Measurements from ENCODE around the gene PLAAT5. TPM values are rescaled to one million over a fixed set of nuclear protein-coding genes. Genes with fewer than 3 reads are reported as not detected.
"Not testable (repeated sequence)": the region's sequence is repeated elsewhere in the genome, so short reads cannot be mapped to it uniquely, and the experiment has no call there.

PLAAT5 gene
- polyA plus RNA-seq, 1 experiment = not detected

DNA sequence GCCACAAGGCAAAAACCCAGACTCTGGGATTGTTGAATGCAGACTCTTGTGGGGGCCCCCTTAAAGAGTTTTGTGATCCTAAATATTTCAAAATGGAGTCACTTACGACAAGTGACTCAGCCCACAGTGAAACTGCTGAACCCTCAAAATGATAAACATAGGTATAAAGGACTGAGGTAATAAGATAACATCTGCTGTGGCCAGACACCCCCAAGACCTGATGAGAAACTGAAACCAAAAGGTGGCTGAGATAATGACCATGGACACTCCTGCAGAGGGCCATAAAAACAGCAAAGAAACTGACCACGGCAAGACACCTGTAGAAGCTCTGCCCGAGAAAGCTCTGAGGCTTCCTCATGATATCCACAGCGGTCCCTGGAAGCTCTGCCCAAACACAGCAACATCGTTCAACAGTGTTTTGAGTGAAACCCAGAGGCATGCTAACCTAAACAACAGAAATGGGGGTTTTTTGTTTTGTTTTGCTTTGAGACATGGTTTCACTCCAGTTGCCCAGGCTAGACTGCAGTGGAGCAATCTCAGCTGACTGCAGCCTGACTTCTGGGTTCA is 44.0 kb upstream of the PLAAT5 start:
- no peak overlapping the region for H3K27ac ChIP-seq (ENCODE audit: low read depth, low read length)
- CTCF ChIA-PET = no interaction called here
- H3K4me3 ChIP-seq (ENCODE audit: low read depth, low read length) = no peak overlapping the region
- H3K27me3 ChIP-seq (ENCODE audit: control insufficient read depth, insufficient read depth, low read length) = peaks cover 8% of the 10 kb centered on the region
- DNase-seq (ENCODE audit: low read depth, low spot score) = no peak
- POLR2A ChIA-PET = no interaction called here
- H3K9me3 ChIP-seq (ENCODE audit: control insufficient read depth, insufficient read depth, low read length) = no peaks in the 10 kb centered on the region
- TF ChIP-seq, protein P1, sequence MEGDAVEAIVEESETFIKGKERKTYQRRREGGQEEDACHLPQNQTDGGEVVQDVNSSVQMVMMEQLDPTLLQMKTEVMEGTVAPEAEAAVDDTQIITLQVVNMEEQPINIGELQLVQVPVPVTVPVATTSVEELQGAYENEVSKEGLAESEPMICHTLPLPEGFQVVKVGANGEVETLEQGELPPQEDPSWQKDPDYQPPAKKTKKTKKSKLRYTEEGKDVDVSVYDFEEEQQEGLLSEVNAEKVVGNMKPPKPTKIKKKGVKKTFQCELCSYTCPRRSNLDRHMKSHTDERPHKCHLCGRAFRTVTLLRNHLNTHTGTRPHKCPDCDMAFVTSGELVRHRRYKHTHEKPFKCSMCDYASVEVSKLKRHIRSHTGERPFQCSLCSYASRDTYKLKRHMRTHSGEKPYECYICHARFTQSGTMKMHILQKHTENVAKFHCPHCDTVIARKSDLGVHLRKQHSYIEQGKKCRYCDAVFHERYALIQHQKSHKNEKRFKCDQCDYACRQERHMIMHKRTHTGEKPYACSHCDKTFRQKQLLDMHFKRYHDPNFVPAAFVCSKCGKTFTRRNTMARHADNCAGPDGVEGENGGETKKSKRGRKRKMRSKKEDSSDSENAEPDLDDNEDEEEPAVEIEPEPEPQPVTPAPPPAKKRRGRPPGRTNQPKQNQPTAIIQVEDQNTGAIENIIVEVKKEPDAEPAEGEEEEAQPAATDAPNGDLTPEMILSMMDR (IDR thresholded peaks at IDR 0.05; ENCODE audit: low read depth, low read length) = no peak

GRCh38 chr11:63534076-63534475 is 43.1 kb upstream of the PLAAT5 start:
- H3K4me3 ChIP-seq (ENCODE audit: low read depth, low read length) = no peak overlapping the region
- CTCF ChIA-PET = interaction anchor here (0.6 kb wide), 1 partner anchor 431 kb away, joined by 3 read pairs; no protein-coding TSS in a partner anchor
- H3K9me3 ChIP-seq (ENCODE audit: control insufficient read depth, insufficient read depth, low read length) = no peaks in the 10 kb centered on the region
- DNase-seq (ENCODE audit: low read depth, low spot score) = no peak
- TF ChIP-seq, protein P1 (IDR thresholded peaks at IDR 0.05; ENCODE audit: low read depth, low read length) = no peak
- H3K27ac ChIP-seq (ENCODE audit: low read depth, low read length) = no peak overlapping the region
- POLR2A ChIA-PET = no interaction called here
- H3K27me3 ChIP-seq (ENCODE audit: control insufficient read depth, insufficient read depth, low read length) = peaks cover 8% of the 10 kb centered on the region

- Histone ChIP-seq H3K27me3 (ENCODE audit: control insufficient read depth, insufficient read depth, low read length) (peaks cover 8% of the 10 kb centered on the region), H3K27ac (ENCODE audit: low read depth, low read length) (no peak overlapping the region), H3K9me3 (ENCODE audit: control insufficient read depth, insufficient read depth, low read length) (no peaks in the 10 kb centered on the region), H3K4me3 (ENCODE audit: low read depth, low read length) (no peak overlapping the region)
- CTCF ChIA-PET = no interaction called here
- TF ChIP-seq, protein P1 (IDR thresholded peaks at IDR 0.05; ENCODE audit: low read depth, low read length) = no peak
- POLR2A ChIA-PET = no interaction called here
- DNase-seq (ENCODE audit: low read depth, low spot score) = no peak
Observed at GRCh38 chr11:63532799-63533475, 42.0 kb upstream of the PLAAT5 start.

- ChIA-PET CTCF (no interaction called here), POLR2A (no interaction called here)
- TF ChIP-seq, protein P1 (IDR thresholded peaks at IDR 0.05; ENCODE audit: low read depth, low read length) = no peak
- Histone ChIP-seq H3K4me3 (ENCODE audit: low read depth, low read length) (no peak overlapping the region), H3K27ac (ENCODE audit: low read depth, low read length) (no peak overlapping the region), H3K9me3 (ENCODE audit: control insufficient read depth, insufficient read depth, low read length) (no peaks in the 10 kb centered on the region), H3K27me3 (ENCODE audit: control insufficient read depth, insufficient read depth, low read length) (peaks cover 8% of the 10 kb centered on the region)
- no peak for DNase-seq (ENCODE audit: low read depth, low spot score)
Observed at GRCh38 chr11:63532117-63532516, 41.1 kb upstream of the PLAAT5 start.

DNA sequence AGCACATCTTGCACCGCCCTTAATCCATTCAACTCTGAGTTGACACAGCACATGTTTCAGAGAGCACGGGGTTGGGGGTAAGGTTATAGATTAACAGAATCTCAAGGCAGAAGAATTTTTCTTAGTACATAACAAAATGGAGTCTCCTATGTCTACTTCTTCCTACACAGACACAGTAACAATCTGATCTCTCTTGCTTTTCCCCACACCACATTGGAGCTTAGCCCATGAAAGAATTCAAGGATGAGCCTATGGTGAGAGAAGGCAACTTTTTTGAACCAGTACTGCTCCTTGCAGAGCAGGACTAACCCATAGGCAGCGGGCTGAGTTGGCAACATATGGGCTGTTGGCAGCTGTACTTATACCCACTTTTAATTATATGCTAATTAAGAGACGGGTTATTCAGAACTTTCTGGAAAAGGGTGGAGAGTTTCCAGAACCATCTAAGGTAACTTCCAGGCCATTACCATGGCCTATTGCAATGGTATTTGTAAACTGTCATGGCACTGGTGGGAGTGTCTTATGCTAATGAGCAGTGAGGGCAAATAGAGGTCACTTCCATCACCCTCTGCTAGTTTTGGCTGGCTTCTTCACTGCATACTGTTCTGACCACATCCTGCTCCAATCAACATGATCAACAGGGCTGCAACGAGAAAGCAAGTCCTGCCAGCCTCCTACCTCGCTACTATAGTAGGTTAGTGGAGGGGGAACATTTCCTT is 40.3 kb upstream of the PLAAT5 start:
- CTCF ChIA-PET; H3K27ac ChIP-seq (ENCODE audit: low read depth, low read length); H3K4me3 ChIP-seq (ENCODE audit: low read depth, low read length); H3K9me3 ChIP-seq (ENCODE audit: control insufficient read depth, insufficient read depth, low read length); POLR2A ChIA-PET; H3K27me3 ChIP-seq (ENCODE audit: control insufficient read depth, insufficient read depth, low read length); DNase-seq (ENCODE audit: low read depth, low spot score): not testable (repeated sequence)
